GM10847 (cell line): ENCODE results near the gene UGGT1.

Experiments used
- POLR2A ChIP-seq: IDR thresholded peaks from 2 replicates; pipeline ENCODE4 v1.6.1; 2011; ENCODE audit not compliant: insufficient read length; ENCODE audit errors: extremely low read depth

UGGT1 gene

GRCh38 chr2:128219891-128220290 lies 128.9 kb downstream of the UGGT1 start:
- no peak for TF ChIP-seq POLR2A

GRCh38 chr2:128227862-128228261 lies 136.9 kb downstream of the UGGT1 start:
- no peak for TF ChIP-seq POLR2A

GRCh38 chr2:128228894-128229293 lies 137.9 kb downstream of the UGGT1 start:
- TF ChIP-seq POLR2A: no peak

DNA sequence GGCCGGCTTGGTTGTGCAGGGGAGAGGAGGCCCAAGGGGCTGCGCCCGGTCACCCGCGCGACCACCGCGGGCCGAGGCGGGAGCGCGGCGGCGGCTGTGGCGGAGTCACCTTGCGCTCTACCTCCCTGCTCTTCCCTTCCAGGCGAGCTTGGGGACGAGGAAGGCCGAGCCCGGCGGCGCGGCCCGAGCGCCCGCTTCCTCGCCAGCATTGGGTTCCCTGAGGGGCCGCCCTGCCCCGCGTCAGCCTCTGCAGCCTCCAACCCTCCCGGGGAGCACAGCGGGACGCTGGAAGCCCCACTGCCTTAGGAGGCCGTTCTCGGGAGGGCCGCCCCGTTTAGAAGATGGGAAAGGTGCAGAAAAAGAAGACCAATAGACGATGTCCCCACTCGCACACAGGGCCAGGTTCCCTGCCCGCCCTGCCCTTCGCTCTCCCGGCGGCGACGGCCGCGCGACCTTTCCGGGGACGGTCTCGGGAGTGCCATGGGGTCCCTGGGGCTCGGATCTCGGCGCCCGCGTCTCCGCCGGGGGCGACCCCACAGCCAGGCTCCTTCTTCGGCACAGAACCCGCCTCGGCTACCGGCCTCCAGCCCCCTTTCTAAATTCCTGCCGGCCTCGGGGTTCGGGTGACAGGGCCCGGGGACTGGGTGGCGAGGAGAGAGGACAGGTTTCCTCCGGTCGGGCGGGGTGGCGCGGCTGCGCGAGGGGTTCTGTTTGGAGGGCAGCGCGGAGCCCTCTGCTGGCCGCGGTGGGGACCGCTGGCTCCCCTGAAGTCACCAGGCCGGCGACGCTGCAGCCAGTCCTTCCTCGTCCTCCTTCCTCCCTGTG lies 142.2 kb downstream of the UGGT1 start:
- no peak for TF ChIP-seq POLR2A

- no peak for TF ChIP-seq POLR2A
Observed at GRCh38 chr2:128233790-128234395, 142.9 kb downstream of the UGGT1 start.

DNA sequence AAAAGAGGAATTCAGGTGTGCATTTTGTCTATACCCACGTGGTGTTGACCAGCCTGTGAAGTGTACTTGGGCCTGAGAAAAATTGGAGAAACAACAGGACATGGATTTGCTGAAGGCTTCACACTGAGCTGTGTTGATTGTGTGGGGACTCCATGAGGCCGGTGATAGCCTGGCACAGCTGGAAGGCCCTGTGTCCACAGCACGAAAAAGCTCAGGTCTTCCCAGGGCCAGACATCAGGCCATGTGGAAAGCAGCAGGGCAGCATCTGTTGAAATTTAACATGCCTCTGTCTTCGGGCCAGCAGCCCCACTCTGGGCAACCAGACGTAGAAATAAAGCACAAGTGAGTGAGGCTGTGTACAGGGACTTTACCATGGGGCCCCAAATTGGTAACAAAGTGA lies 143.6 kb downstream of the UGGT1 start:
- no peak for TF ChIP-seq POLR2A

GRCh38 chr2:128235581-128235980 lies 144.6 kb downstream of the UGGT1 start:
- TF ChIP-seq POLR2A: no peak

GRCh38 chr2:128236491-128237035 lies 145.6 kb downstream of the UGGT1 start:
- TF ChIP-seq POLR2A: no peak

- no peak for TF ChIP-seq POLR2A
Observed at GRCh38 chr2:128237081-128237534, 146.1 kb downstream of the UGGT1 start.

- no peak for TF ChIP-seq POLR2A
Observed at GRCh38 chr2:128237911-128238697, 147.1 kb downstream of the UGGT1 start.

DNA sequence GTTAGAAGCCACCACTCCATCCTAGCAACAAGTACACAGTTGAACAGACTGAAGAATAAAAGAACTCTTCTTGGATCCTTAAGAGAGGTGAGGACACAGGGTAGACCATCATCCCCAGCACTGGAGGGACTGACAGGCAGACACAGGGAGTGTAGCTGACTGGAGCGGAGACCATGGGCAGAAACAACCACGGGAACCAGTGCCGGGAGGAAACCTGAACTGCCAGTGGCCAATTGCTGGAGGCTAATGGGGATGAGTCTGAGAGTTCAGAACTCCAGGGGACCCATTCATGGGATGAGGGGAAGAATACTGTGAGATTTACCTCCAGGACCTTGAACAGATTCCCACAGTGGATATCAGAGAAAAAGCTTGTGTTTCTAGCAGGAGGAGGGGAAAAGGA lies 150.9 kb downstream of the UGGT1 start:
- TF ChIP-seq POLR2A: no peak
